OCI-LY7 (cell line): Measurements from ENCODE around the gene IL26.

ENCODE experiments used
- EZH2phosphoT487 ChIP-seq: fragments of 200-600 bp; sonication (generic); IDR thresholded peaks from 2 replicates; pipeline ENCODE4 v1.6.1; 2018; ENCODE audit warnings: low read depth, borderline replicate concordance, mild to moderate bottlenecking, mixed run types, antibody characterized with exemption, low read length, moderate library complexity, mixed read lengths
- TF ChIP-seq, protein P1 (sequence below): fragments of 200-600 bp; sonication (generic); conservative IDR thresholded peaks from 2 replicates; pipeline ENCODE4 v1.5.1; 2014; ENCODE audit warnings: mild to moderate bottlenecking, antibody characterized with exemption, low read length, moderate library complexity, mixed read lengths

DNA sequence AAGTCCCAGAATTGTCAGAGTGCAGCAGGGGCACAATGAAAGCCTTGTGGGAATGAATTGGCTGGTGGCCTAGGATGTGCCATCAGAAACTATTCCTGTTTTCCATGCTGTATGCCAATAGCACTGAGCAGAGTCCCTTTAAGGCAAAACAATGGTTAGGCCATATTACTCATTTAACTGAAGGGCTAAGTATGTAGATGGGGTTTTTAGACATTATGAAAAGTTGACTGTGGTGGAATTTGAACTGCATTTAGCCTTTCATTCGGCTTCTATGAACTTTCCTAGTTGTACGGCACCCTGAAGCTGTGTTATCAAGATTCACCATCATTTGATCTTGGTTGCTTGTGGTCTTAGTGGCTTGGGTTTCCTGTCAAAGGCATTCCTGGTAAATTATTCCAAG, 24.8 kb downstream of the IL26 start:
- TF ChIP-seq, protein P1, sequence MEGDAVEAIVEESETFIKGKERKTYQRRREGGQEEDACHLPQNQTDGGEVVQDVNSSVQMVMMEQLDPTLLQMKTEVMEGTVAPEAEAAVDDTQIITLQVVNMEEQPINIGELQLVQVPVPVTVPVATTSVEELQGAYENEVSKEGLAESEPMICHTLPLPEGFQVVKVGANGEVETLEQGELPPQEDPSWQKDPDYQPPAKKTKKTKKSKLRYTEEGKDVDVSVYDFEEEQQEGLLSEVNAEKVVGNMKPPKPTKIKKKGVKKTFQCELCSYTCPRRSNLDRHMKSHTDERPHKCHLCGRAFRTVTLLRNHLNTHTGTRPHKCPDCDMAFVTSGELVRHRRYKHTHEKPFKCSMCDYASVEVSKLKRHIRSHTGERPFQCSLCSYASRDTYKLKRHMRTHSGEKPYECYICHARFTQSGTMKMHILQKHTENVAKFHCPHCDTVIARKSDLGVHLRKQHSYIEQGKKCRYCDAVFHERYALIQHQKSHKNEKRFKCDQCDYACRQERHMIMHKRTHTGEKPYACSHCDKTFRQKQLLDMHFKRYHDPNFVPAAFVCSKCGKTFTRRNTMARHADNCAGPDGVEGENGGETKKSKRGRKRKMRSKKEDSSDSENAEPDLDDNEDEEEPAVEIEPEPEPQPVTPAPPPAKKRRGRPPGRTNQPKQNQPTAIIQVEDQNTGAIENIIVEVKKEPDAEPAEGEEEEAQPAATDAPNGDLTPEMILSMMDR: no peak
- TF ChIP-seq EZH2phosphoT487: no peak
